H1 (cell line): ENCODE data around the gene HDAC2. TPM values are rescaled to one million over a fixed set of nuclear protein-coding genes. Genes with fewer than 3 reads are reported as not detected.

Experiments
- CTCF ChIA-PET: fragments of 300-600 bp; sonication (Branson Sonifier 250); formaldehyde crosslinking; loops from one replicate; lab custom pipeline; 2021; ENCODE audit not compliant: partially characterized antibody; lab: Charles Lee
- POLR2A ChIA-PET: fragments of 300-600 bp; sonication (Branson Sonifier 250); formaldehyde crosslinking; loops from one replicate; lab custom pipeline; 2021; ENCODE audit warnings: inconsistent platforms; ENCODE audit not compliant: partially characterized antibody; lab: Charles Lee
- DNase-seq, 2 experiments: peaks; one replicate each; pipeline versions ENCODE4 v3.0.0 to v3.0.0-alpha.2; 2010 to 2022; ENCODE audit warnings: low spot score in 2 of 2, low read depth in 1 of 2, mixed read lengths in 1 of 2
- FAIRE-seq: peaks from 2 replicates; lab custom pipeline; 2011; peaks lifted over from hg19 to GRCh38; lab: Jason Lieb, UNC
- H2AFZ ChIP-seq: 2 replicates; pipeline ENCODE4 v1.8.1; 2012; ENCODE audit warnings: low read length, inconsistent platforms
- H2AK5ac ChIP-seq: 2 replicates; pipeline ENCODE4 v1.6.1; 2013; ENCODE audit warnings: low read depth, low read length
- H2BK120ac ChIP-seq: replicated peaks from 2 replicates; pipeline ENCODE3; 2013; ENCODE audit warnings: low read depth, low read length, inconsistent platforms
- H2BK12ac ChIP-seq: 2 replicates; pipeline ENCODE4 v1.6.1; 2013; ENCODE audit warnings: low read depth, low read length
- H2BK15ac ChIP-seq: 2 replicates; pipeline ENCODE4 v1.6.1; 2013; ENCODE audit warnings: low read length
- H2BK20ac ChIP-seq: 2 replicates; pipeline ENCODE4 v1.6.1; 2013; ENCODE audit warnings: low read length
- H2BK5ac ChIP-seq: 2 replicates; pipeline ENCODE4 v1.6.1; 2013; ENCODE audit warnings: low read depth, low read length
- H3K14ac ChIP-seq: 2 replicates; pipeline ENCODE4 v1.6.1; 2013; ENCODE audit warnings: inconsistent platforms; ENCODE audit not compliant: insufficient read length
- H3K18ac ChIP-seq: 2 replicates; pipeline ENCODE4 v1.6.1; 2013; ENCODE audit warnings: low read length; ENCODE audit errors: extremely low read depth
- H3K23ac ChIP-seq: 2 replicates; pipeline ENCODE4 v1.6.1; 2013; ENCODE audit warnings: inconsistent platforms; ENCODE audit not compliant: insufficient read length
- H3K23me2 ChIP-seq: 2 replicates; pipeline ENCODE4 v1.6.1; 2013; ENCODE audit warnings: low read depth, low read length
- H3K27ac ChIP-seq: 2 replicates; pipeline ENCODE4 v1.6.1; 2011; ENCODE audit warnings: low read depth, low read length, inconsistent platforms
- H3K27me3 ChIP-seq, 4 experiments: replicated peaks in 1 of 4; 1 replicate in 1 of 4; 2 replicates in 3 of 4; pipeline versions ENCODE4 v1.6.1 to v1.8.1; 2011 to 2013; ENCODE audit warnings: low read length in 3 of 4, mild to moderate bottlenecking in 3 of 4, inconsistent platforms in 2 of 4, mixed read lengths in 2 of 4, moderate library complexity in 1 of 4; ENCODE audit not compliant: control insufficient read depth in 3 of 4, insufficient read depth in 3 of 4; ENCODE audit errors: extremely low read depth in 1 of 4
- H3K36me3 ChIP-seq, 4 experiments: 2 replicates each; pipeline versions ENCODE4 v1.6.1 to v1.8.1; 2011 to 2013; ENCODE audit warnings: mild to moderate bottlenecking in 4 of 4, low read length in 3 of 4, moderate library complexity in 2 of 4, control low read depth in 1 of 4, inconsistent platforms in 1 of 4; ENCODE audit not compliant: insufficient read depth in 4 of 4, control insufficient read depth in 2 of 4
- H3K4ac ChIP-seq: replicated peaks from 2 replicates; pipeline ENCODE3; 2013; ENCODE audit warnings: low read length, low read depth, mixed read lengths, inconsistent platforms; ENCODE audit not compliant: insufficient read length
- H3K4me1 ChIP-seq, 4 experiments: replicated peaks in 1 of 4; 1 replicate in 1 of 4; 2 replicates in 3 of 4; pipeline versions ENCODE4 v1.6.1 to v1.8.1; 2011 to 2013; ENCODE audit warnings: low read length in 3 of 4, inconsistent platforms in 2 of 4, mixed read lengths in 1 of 4; ENCODE audit not compliant: insufficient read depth in 4 of 4, control insufficient read depth in 3 of 4
- H3K4me2 ChIP-seq, 2 experiments: 2 replicates each; pipeline versions ENCODE4 v1.6.1 to v1.8.1; 2011 to 2013; ENCODE audit warnings: low read depth in 2 of 2, low read length in 2 of 2, control low read depth in 1 of 2, inconsistent platforms in 1 of 2, mild to moderate bottlenecking in 1 of 2; ENCODE audit not compliant: insufficient read depth in 1 of 2
- H3K4me3 ChIP-seq, 4 experiments: fragments of 200-600, 300-600 bp in 1 of 4; sonication (generic), shearing (Covaris generic), sonication (Bioruptor Twin) in 1 of 4; 2 replicates each; pipeline versions ENCODE4 v1.5.1 to v1.8.1; 2011 to 2016; ENCODE audit warnings: low read length in 4 of 4, low read depth in 3 of 4, control low read depth in 2 of 4, inconsistent platforms in 2 of 4, mild to moderate bottlenecking in 2 of 4, mixed read lengths in 1 of 4, moderate library complexity in 1 of 4; ENCODE audit not compliant: insufficient read depth in 2 of 4; ENCODE audit errors: extremely low read depth in 1 of 4
- H3K56ac ChIP-seq: replicated peaks from 2 replicates; pipeline ENCODE3; 2013; ENCODE audit warnings: low read depth, mild to moderate bottlenecking, mixed read lengths, low read length, inconsistent platforms; ENCODE audit not compliant: insufficient read length
- H3K79me1 ChIP-seq: 2 replicates; pipeline ENCODE4 v1.6.1; 2013; ENCODE audit warnings: low read depth, low read length, control low read depth
- H3K79me2 ChIP-seq, 2 experiments: 2 replicates each; pipeline versions ENCODE4 v1.6.1 to v1.8.1; 2012 to 2013; ENCODE audit warnings: low read length in 2 of 2, mild to moderate bottlenecking in 2 of 2, inconsistent platforms in 1 of 2; ENCODE audit not compliant: insufficient read depth in 2 of 2, control insufficient read depth in 1 of 2
- H3K9ac ChIP-seq, 4 experiments: replicated peaks in 1 of 4; 1 replicate in 1 of 4; 2 replicates in 3 of 4; pipeline versions ENCODE4 v1.6.1 to v1.8.1; 2011 to 2013; ENCODE audit warnings: low read depth in 3 of 4, low read length in 3 of 4, control low read depth in 2 of 4, mild to moderate bottlenecking in 2 of 4, moderate library complexity in 2 of 4, inconsistent platforms in 1 of 4; ENCODE audit errors: extremely low read depth in 1 of 4
- H3K9me3 ChIP-seq, 2 experiments: 2 replicates each; pipeline versions ENCODE4 v1.6.1 to v1.8.1; 2012 to 2013; ENCODE audit warnings: mild to moderate bottlenecking in 2 of 2, moderate library complexity in 2 of 2, control low read depth in 1 of 2, inconsistent platforms in 1 of 2, low read depth in 1 of 2, low read length in 1 of 2, mixed read lengths in 1 of 2; ENCODE audit not compliant: insufficient read depth in 2 of 2
- H4K20me1 ChIP-seq, 2 experiments: replicated peaks in 1 of 2; 2 replicates each; pipeline versions ENCODE3 to v1.8.1; 2011 to 2013; ENCODE audit warnings: inconsistent platforms in 2 of 2, low read length in 2 of 2, mild to moderate bottlenecking in 1 of 2; ENCODE audit not compliant: insufficient read depth in 2 of 2, control insufficient read depth in 1 of 2
- H4K5ac ChIP-seq: 2 replicates; pipeline ENCODE4 v1.6.1; 2013; ENCODE audit warnings: low read length, low read depth, mixed read lengths, inconsistent platforms; ENCODE audit not compliant: insufficient read length
- H4K8ac ChIP-seq: 2 replicates; pipeline ENCODE4 v1.8.0; 2013; ENCODE audit warnings: mild to moderate bottlenecking, moderate library complexity, low read length, inconsistent platforms; ENCODE audit not compliant: insufficient read depth; ENCODE audit errors: extremely low read depth
- H4K91ac ChIP-seq: replicated peaks from 2 replicates; pipeline ENCODE3; 2013; ENCODE audit warnings: low read length, mixed read lengths, inconsistent platforms; ENCODE audit not compliant: insufficient read length
- ATF2 ChIP-seq: IDR thresholded peaks from 2 replicates; pipeline ENCODE4 v1.6.1; 2012; ENCODE audit warnings: low read length, inconsistent platforms
- CBX5 ChIP-seq: fragments of 300-800, 300-1000 bp; sonication (generic); IDR thresholded peaks from 2 replicates; pipeline ENCODE4 v1.7.1; 2016; ENCODE audit warnings: antibody characterized with exemption, low read length, low read depth
- HDAC6 ChIP-seq: IDR thresholded peaks from one replicate; pipeline ENCODE4 v1.7.1; 2012; ENCODE audit warnings: low read depth, mild to moderate bottlenecking, inconsistent platforms, low read length, moderate library complexity
- JUND ChIP-seq: IDR thresholded peaks from 2 replicates; pipeline ENCODE4 v1.6.1; 2011; ENCODE audit warnings: mild to moderate bottlenecking, improper control_type of control experiment, low read length
- SIN3A ChIP-seq, 2 experiments: IDR thresholded peaks in 1 of 2; conservative IDR thresholded peaks in 1 of 2; 2 replicates each; pipeline ENCODE4 v1.6.1; 2011 to 2012; ENCODE audit warnings: low read length in 2 of 2, improper control_type of control experiment in 1 of 2, low read depth in 1 of 2, mild to moderate bottlenecking in 1 of 2
- SP1 ChIP-seq: IDR thresholded peaks from 2 replicates; pipeline ENCODE4 v1.6.1; 2011; ENCODE audit warnings: low read depth, low read length
- SUZ12 ChIP-seq: fragments of 200-600 bp; sonication (generic); IDR thresholded peaks from 2 replicates; pipeline ENCODE4 v1.6.1; 2012; ENCODE audit warnings: mild to moderate bottlenecking, inconsistent platforms, low read length, moderate library complexity, mixed read lengths
- TAF1 ChIP-seq: IDR thresholded peaks from 2 replicates; pipeline ENCODE4 v1.6.1; 2011; ENCODE audit warnings: mild to moderate bottlenecking, low read depth, low read length
- TBP ChIP-seq: IDR thresholded peaks from 2 replicates; pipeline ENCODE4 v1.6.1; 2011; ENCODE audit warnings: low read depth, low read length, improper control_type of control experiment
- TCF12 ChIP-seq: IDR thresholded peaks from 2 replicates; pipeline ENCODE4 v1.6.1; 2011; ENCODE audit warnings: low read depth, mild to moderate bottlenecking, low read length
- TEAD4 ChIP-seq: IDR thresholded peaks from 2 replicates; pipeline ENCODE4 v1.6.1; 2012; ENCODE audit warnings: low read depth, low read length, inconsistent platforms, mixed read lengths
- YY1 ChIP-seq: IDR thresholded peaks from 2 replicates; pipeline ENCODE4 v1.6.1; 2011; ENCODE audit warnings: low read depth, mild to moderate bottlenecking, low read length
- WGBS, 2 experiments: shearing (Covaris generic) in 1 of 2; methylation state at CpG; one replicate each; pipeline versions ENCODE4 v1.1.6 to v1.1.7; 2013 to 2015; ENCODE audit warnings: low lambda C conversion rate in 2 of 2, mixed read lengths in 2 of 2, inconsistent platforms in 1 of 2, low coverage in 1 of 2, missing lambda C conversion rate in 1 of 2; ENCODE audit not compliant: insufficient replicate concordance in 2 of 2, insufficient coverage in 1 of 2, insufficient read length in 1 of 2; ENCODE audit errors: extremely low coverage in 1 of 2, missing lambda C conversion rate in 1 of 2; 5-methylcytosine and 5-hydroxymethylcytosine counted together
- polyA plus RNA-seq, 7 experiments: library from polyadenylated mRNA; depleted of rRNA in 3 of 7; stranded (reverse) in 5 of 7; unstranded in 2 of 7; fragments of >200 nt in 5 of 7; fragments of 200-250 nt in 2 of 7; gene quantifications; 1 replicate in 5 of 7; 2 replicates in 1 of 7; 4 replicates in 1 of 7; pipeline versions ENCODE4 v1.2.1 to v1.2.3, GENCODE V29; 2011 to 2013; ENCODE audit warnings: missing spikeins in 2 of 7, mixed read lengths in 2 of 7
- total RNA-seq: library from RNA; stranded (reverse); fragmentation: NEBNext Ultra II Directional; extraction: Animal tissue kit (Norgen Biotek cat#: 25700); gene quantifications from 2 replicates; pipeline ENCODE4 v1.2.1, GENCODE V29; 2021

The HDAC2 gene
- total and polyA plus RNA-seq, 2 of the 8 experiments (the other 6 are each of a cell fraction or from before 2014, with no cell fraction given), result 323 to 374 TPM

GRCh38 chr6:113959235-113959634, 11.7 kb downstream of the HDAC2 start:
- Histone ChIP-seq H3K4me1 (peaks cover 0 to 10% (median 2%) of the 10 kb centered on the region in 4 experiments; a peak in 3 of 7 replicates), H2AFZ (no peak overlapping the region)
- no peak for TF ChIP-seq YY1
- no peak for TF ChIP-seq TAF1
- no peak for TF ChIP-seq TCF12
- TF ChIP-seq ATF2, result no peak
- TF ChIP-seq TEAD4, result no peak
- TF ChIP-seq SP1, result no peak
- no peak for TF ChIP-seq JUND
- no peak for TF ChIP-seq TBP
- no peak for TF ChIP-seq HDAC6
- TF ChIP-seq SIN3A (conservative IDR thresholded peaks at IDR 0.05 in 1 of 2, IDR thresholded peaks at IDR 0.05 in 1 of 2; ENCODE audit: low read depth in 1 of 2, low read length in 2 of 2), result no peak
- TF ChIP-seq SUZ12, result no peak
- no peak for TF ChIP-seq CBX5

More at GRCh38 chr6:113959235-113959634, 11.7 kb downstream of the HDAC2 start:
- ChIA-PET CTCF (interaction anchor here (0.6 kb wide), 1 partner anchor 237 kb away, joined by 4 read pairs; no protein-coding TSS in a partner anchor), POLR2A (interaction anchor here (1.2 to 2.7 kb wide), 2 partner anchors 10 to 12 kb away, joined by 5 to 7 read pairs; partner anchors contain the start of gene HDAC2)
- no peak overlapping the region for H3K14ac ChIP-seq
- no peaks in the 10 kb centered on the region for H3K9me3 ChIP-seq
- H3K79me2 ChIP-seq, result peaks cover 15 to 97% of the 10 kb centered on the region in 2 experiments
- no peak overlapping the region for H3K27ac ChIP-seq
- H2BK15ac ChIP-seq, result no peak overlapping the region
- H4K91ac ChIP-seq, result no peak overlapping the region
- no peak overlapping the region for H4K8ac ChIP-seq
- WGBS, 2 experiments, result 85% methylated on average over 1 of the region's 1 CpG; no CpG with 5 or more reads in 1 of the 2 experiments
- peaks cover 14 to 20% of the 10 kb centered on the region in 2 experiments for H4K20me1 ChIP-seq
- no peak overlapping the region for H3K23ac ChIP-seq
- FAIRE-seq, result no peak
- H3K4me2 ChIP-seq, result no peak overlapping the region
- no peak overlapping the region for H3K4ac ChIP-seq
- no peak overlapping the region for H2BK12ac ChIP-seq
- H3K79me1 ChIP-seq, result 0 out of 2 replicates have a peak, but pooled peaks cover 3% of the 10 kb centered on the region
- peaks cover 0 to 53% (median 22%) of the 10 kb centered on the region in 4 experiments; a peak in 6 of 8 replicates for H3K36me3 ChIP-seq
- H2BK120ac ChIP-seq, result no peak overlapping the region
- H3K23me2 ChIP-seq, result no peaks in the 10 kb centered on the region
- no peak overlapping the region for H4K5ac ChIP-seq
- H3K4me3 ChIP-seq, result no peak overlapping the region
- no peaks in the 10 kb centered on the region for H3K27me3 ChIP-seq
- H2AK5ac ChIP-seq, result no peak overlapping the region
- no peak overlapping the region for H3K18ac ChIP-seq
- DNase-seq, result no peak
- H2BK20ac ChIP-seq, result no peak overlapping the region
- H3K9ac ChIP-seq, result no peak overlapping the region
- no peak overlapping the region for H3K56ac ChIP-seq
- H2BK5ac ChIP-seq, result no peak overlapping the region
